HG03442 (cell line): ENCODE measurements around the gene STRN4.
A peak's percentile ranks its signal among the peaks of the same experiment; 100 is the strongest.
"Not testable (repeated sequence)": the region's sequence is repeated elsewhere in the genome, so short reads cannot be mapped to it uniquely, and the experiment has no call there.

ENCODE experiments used
- ATAC-seq: cut with Tn5 transposase; IDR thresholded peaks from one replicate; pipeline ENCODE4 v1.9.1; 2021; ENCODE audit warnings: mild to moderate bottlenecking, moderate library complexity; ENCODE audit not compliant: unreplicated experiment

The STRN4 gene, protein sequence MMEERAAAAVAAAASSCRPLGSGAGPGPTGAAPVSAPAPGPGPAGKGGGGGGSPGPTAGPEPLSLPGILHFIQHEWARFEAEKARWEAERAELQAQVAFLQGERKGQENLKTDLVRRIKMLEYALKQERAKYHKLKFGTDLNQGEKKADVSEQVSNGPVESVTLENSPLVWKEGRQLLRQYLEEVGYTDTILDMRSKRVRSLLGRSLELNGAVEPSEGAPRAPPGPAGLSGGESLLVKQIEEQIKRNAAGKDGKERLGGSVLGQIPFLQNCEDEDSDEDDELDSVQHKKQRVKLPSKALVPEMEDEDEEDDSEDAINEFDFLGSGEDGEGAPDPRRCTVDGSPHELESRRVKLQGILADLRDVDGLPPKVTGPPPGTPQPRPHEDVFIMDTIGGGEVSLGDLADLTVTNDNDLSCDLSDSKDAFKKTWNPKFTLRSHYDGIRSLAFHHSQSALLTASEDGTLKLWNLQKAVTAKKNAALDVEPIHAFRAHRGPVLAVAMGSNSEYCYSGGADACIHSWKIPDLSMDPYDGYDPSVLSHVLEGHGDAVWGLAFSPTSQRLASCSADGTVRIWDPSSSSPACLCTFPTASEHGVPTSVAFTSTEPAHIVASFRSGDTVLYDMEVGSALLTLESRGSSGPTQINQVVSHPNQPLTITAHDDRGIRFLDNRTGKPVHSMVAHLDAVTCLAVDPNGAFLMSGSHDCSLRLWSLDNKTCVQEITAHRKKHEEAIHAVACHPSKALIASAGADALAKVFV

DNA sequence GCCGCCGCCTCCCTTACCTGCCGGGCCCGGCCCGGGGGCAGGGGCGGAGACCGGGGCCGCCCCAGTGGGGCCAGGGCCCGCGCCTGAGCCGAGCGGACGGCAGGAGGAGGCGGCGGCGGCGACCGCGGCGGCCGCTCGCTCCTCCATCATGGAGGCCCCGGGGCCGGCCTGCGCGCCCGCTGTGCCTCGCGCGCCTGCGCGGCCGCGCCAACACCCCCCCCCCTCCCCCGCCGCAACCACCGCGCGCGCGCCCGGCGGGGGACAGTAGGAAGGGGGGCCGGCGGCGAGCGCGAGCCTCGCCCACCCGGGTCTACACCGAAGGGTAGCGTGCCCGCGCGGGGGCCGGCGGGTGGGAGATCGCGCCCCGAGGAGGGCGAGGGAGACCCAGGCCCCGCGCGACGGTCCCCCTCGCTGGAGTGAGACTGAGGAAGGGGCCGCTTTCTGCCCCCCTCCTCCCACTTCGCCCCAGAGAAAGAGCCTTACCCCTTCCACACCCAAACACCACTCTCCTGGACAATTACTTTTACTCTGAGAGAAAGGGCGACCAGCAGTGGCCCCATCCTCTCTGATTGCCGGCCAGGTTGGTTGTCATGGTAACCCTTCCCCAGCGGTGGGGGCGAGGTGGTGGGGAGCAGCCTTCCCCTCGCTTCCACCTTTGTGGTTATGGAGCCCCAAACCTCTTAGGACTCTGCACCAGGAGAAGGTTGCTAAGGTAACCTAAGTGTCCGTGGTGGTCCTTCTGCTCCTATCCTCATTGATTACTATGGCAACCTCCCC lies at the start of gene STRN4:
TSS of gene STRN4 (minus strand) at position 170 of the 777 bp plus-strand sequence. CDS start at position 150, 20 bp downstream.
- ATAC-seq = peak; percentile 57

DNA sequence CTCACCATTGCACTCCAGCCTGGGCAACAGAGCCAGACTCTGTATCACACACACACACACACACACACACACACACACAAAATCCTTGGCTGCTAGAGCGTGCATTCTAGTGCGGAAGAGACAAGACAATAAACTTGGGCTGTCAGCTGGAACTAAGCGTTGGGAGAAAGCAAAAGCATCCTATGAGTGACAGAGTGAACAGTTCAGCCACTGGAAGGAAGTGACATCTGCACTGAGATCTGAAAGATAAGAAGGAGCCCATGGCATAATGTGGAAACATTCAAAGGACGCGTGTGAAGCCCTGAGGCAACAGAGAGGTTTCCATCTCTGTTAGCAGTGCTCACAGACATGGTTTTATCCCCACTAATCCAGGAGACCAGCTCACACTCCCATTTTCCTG lies 45.7 kb upstream of the STRN4 start:
- no peak for ATAC-seq

- no peak for ATAC-seq
Observed at GRCh38 chr19:46789371-46789770, 43.1 kb upstream of the STRN4 start.

GRCh38 chr19:46788968-46789338 lies 42.7 kb upstream of the STRN4 start:
- ATAC-seq = no peak

DNA sequence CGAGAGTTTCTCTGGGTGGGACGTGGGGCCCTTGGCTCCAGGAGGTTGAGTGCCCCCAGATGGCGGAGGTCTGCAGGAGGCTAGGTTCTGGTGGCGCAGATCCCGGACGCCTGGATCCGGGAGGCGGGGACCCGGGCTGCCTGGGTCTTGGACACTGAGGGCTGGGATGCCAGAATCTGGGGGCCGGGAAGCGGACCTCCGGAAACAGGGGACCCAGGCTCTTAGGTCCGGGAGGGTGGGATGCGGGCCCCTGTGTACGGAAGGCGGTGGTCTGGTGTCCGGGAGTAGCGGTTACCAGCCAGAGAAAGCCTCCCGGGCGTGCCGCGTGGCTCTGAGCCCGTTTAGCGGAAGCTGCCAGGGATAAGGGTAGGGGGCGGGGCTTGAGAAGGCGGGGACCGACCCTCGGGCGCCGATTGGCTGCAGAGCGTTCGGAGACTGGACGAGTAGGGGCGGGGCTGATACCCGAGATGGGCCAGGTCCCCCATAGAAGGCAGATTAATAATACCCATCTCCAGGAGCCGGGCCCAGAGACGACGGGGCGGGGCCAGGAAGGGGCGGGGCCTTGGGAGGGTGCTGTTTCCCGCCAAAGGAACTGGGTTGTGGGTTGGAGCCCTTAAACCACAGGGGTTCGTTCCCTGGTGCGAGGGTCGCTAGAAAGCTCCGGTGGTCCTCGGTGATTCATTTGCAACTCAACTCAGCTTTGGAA lies 42.2 kb upstream of the STRN4 start, which contains the start of gene SLC1A5:
TSS of gene SLC1A5 (minus strand) at position 333 of the 706 bp plus-strand sequence. CDS start 629 bp downstream, outside the sequence.
- peak; percentile 57 for ATAC-seq

- no peak for ATAC-seq
Observed at GRCh38 chr19:46787331-46788261, 41.3 kb upstream of the STRN4 start.

DNA sequence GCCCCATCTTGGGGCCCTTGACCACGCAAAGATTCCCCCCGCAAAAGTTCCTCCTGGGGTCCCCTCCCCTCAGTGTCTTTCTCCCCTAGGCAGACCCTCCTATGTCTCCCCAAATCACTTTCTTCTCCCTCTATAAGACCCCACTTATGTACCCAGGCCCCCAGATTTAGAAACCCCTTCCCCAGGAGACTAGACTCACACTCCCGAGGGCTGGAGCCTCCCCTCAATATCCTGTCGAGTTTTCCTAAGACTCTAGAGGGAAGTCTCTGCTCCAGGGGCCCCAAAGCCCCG lies 40.7 kb upstream of the STRN4 start:
- ATAC-seq = no peak

- no peak for ATAC-seq
Observed at GRCh38 chr19:46786236-46787039, 40.2 kb upstream of the STRN4 start.

- ATAC-seq = no peak
Observed at GRCh38 chr19:46785980-46786235, 39.7 kb upstream of the STRN4 start.

GRCh38 chr19:46785054-46785979 lies 39.1 kb upstream of the STRN4 start:
- no peak for ATAC-seq

- ATAC-seq = no peak
Observed at GRCh38 chr19:46784262-46785053, 38.2 kb upstream of the STRN4 start.

- ATAC-seq = no peak
Observed at GRCh38 chr19:46783670-46784069, 37.4 kb upstream of the STRN4 start.

DNA sequence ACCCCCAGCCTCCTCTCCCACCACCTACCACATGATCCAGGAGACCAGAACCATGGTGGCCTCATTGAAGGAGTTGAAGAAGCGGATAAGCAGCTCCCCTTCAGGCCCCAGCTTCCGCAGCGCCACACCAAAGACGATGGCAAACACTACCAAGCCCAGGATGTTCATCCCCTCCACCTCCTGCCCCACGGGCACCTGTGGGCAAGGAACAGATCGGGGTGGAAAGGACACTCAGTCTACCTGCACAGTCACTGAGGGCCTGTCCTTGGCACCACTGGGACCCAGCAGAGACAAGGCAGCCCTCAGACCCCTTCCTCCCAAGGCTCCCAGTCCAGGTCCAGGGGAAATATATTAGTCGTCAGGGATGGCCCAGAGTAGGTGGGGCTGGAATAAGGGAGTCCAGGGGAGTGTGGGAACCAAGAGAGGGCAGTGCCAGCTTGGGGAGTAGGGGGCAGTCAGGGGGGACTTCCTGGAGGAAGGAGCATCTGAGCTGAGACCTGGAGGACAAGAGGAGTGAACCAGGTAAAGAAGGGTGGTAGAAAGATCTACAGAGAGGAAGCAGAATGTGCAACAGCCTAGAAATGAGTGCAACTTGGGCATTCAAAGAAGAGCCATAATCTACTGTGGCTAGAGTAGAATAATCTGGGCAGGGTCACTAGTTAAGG lies 36.2 kb upstream of the STRN4 start:
- no peak for ATAC-seq

DNA sequence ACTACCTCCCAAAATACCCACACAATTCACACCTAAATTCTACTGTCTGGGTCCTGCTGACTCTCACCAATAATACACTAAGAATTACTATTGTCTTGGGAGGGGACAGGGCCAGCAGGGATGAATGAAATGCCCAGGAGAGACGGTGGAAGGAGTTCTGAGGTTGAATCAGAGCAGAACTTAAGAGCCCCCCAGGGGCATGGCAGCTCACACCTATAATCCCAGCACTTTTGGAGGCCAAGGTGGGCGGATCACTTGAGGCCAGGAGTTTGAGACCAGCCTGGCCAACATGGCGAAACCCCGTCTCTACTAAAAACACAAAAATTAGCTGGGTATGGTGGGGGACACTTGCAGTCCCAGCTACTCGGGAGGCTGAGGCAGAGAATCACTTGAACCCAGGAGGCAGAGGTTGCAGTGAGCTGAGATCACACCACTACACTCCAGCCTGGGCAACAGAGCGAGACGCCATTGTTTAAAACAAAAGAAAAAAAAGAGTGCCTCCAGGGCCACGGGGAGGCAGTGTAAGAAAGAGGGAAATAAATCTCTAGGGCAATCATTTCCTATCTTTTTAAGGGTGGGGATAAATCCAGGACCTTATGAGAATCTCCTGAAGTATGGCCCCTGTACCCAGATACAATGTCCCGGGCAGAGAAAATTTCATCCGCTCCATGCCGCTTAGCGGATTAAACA lies 31.9 kb upstream of the STRN4 start:
- not testable (repeated sequence) for ATAC-seq

- no peak for ATAC-seq
Observed at GRCh38 chr19:46776927-46777911, 31.0 kb upstream of the STRN4 start.
